K562 (cell line): Measurements from ENCODE around the gene ABHD18.

Experiments
- BHLHE40 ChIP-seq: IDR thresholded peaks from 2 replicates; pipeline ENCODE4 v1.6.1; 2011; ENCODE audit warnings: low read length, improper control_type of control experiment
- CBX1 ChIP-seq: sonication (generic); IDR thresholded peaks from 2 replicates; pipeline ENCODE4 v1.6.1; 2016; ENCODE audit warnings: antibody characterized with exemption, low read depth, mild to moderate bottlenecking
- EGR1 ChIP-seq: fragments of 450-650 bp; conservative IDR thresholded peaks from 2 replicates; pipeline ENCODE4 v1.6.1; 2017; ENCODE audit warnings: mild to moderate bottlenecking
- ETV5 ChIP-seq: sonication (generic); formaldehyde crosslinking; IDR thresholded peaks from 2 replicates; pipeline ENCODE4 v1.4.0; 2020; ENCODE audit warnings: low read depth, mild to moderate bottlenecking, missing genetic modification reagents
- MEIS2 ChIP-seq: fragments of 450-650 bp; IDR thresholded peaks from 2 replicates; pipeline ENCODE4 v1.6.1; 2014; ENCODE audit warnings: mild to moderate bottlenecking; ENCODE audit not compliant: partially characterized antibody
- NFXL1 ChIP-seq: fragments of 450-650 bp; formaldehyde crosslinking; IDR thresholded peaks from 2 replicates; pipeline ENCODE4 v1.4.0; 2021; ENCODE audit warnings: mild to moderate bottlenecking
- POLR2A ChIP-seq: fragments of 450-650 bp; conservative IDR thresholded peaks from 2 replicates; pipeline ENCODE4 v1.6.1; 2016
- POLR2AphosphoS5 ChIP-seq: IDR thresholded peaks from 2 replicates; pipeline ENCODE4 v1.6.1; 2011; ENCODE audit warnings: mild to moderate bottlenecking, low read depth, low read length, moderate library complexity; ENCODE audit not compliant: control insufficient read depth, insufficient read depth
- TSC22D4 ChIP-seq: fragments of 450-650 bp; IDR thresholded peaks from 2 replicates; pipeline ENCODE4 v1.6.1; 2016; ENCODE audit warnings: missing genetic modification characterization, missing biosample characterization, control low read depth
- YY1 ChIP-seq, 3 experiments: IDR thresholded peaks; 2 replicates each; pipeline ENCODE4 v1.6.1; 2011; ENCODE audit warnings: low read length in 2 of 3, mild to moderate bottlenecking in 2 of 3, moderate library complexity in 2 of 3, borderline replicate concordance in 1 of 3, control low read depth in 1 of 3, low read depth in 1 of 3; ENCODE audit not compliant: insufficient read depth in 3 of 3, insufficient replicate concordance in 2 of 3, control insufficient read depth in 1 of 3, insufficient read length in 1 of 3; ENCODE audit errors: extremely low read depth in 1 of 3
- TF ChIP-seq, protein P1 (sequence below): sonication (generic); formaldehyde crosslinking; IDR thresholded peaks from 2 replicates; pipeline ENCODE4 v1.8.1; 2023; ENCODE audit warnings: mild to moderate bottlenecking, missing genetic modification reagents, moderate library complexity
- TF ChIP-seq, protein P2 (sequence below), 3 experiments: IDR thresholded peaks in 2 of 3; conservative IDR thresholded peaks in 1 of 3; 2 replicates each; pipeline ENCODE4 v1.5.1; 2011 to 2012; ENCODE audit warnings: low read length in 3 of 3, mild to moderate bottlenecking in 3 of 3, control low read depth in 2 of 3, improper control_type of control experiment in 1 of 3, inconsistent platforms in 1 of 3, low read depth in 1 of 3, mixed read lengths in 1 of 3, moderate library complexity in 1 of 3; ENCODE audit not compliant: insufficient read depth in 2 of 3
- TF ChIP-seq, protein P3 (sequence below): fragments of 450-650 bp; IDR thresholded peaks from 2 replicates; pipeline ENCODE4 v1.6.1; 2016; ENCODE audit warnings: low read depth, mild to moderate bottlenecking, moderate library complexity
- TF ChIP-seq, protein P4 (sequence below), 2 experiments: fragments of 450-650 bp in 1 of 2; sonication (generic) in 1 of 2; formaldehyde crosslinking in 1 of 2; IDR thresholded peaks in 1 of 2; conservative IDR thresholded peaks in 1 of 2; 2 replicates each; pipeline versions ENCODE4 v1.6.1 to v1.8.1; 2016 to 2023; ENCODE audit warnings: mild to moderate bottlenecking in 2 of 2, moderate library complexity in 2 of 2, inconsistent platforms in 1 of 2, missing genetic modification reagents in 1 of 2

DNA sequence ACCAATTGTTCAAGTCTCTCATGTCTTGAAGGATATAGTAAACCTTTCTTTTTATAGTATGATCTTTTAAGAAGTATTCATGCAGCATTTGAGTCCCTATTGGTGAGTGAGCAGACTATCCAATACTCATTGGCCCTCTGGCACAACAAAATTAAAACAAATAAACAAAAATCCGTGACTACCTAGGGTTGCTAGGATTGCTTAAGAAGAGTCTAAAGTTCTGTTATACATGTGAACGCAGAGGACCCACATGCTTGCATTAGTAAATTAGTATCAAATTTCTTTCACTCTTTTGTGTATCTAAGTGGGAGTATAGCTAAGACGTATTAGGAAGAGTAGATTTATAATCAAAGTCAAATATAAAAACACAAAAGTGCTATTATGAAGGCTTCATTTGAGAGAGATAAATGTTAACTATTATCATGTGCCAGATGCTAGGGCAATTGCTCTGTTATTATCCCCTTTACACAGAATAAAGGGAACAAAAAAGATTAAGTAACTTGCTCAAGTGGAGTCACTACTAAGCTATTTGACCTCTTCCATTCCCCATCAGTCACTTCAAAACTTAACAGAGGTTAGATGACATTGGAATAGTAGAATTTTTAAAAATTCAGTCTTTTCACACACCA, 66.7 kb downstream of the ABHD18 start:
- TF ChIP-seq, protein P1, sequence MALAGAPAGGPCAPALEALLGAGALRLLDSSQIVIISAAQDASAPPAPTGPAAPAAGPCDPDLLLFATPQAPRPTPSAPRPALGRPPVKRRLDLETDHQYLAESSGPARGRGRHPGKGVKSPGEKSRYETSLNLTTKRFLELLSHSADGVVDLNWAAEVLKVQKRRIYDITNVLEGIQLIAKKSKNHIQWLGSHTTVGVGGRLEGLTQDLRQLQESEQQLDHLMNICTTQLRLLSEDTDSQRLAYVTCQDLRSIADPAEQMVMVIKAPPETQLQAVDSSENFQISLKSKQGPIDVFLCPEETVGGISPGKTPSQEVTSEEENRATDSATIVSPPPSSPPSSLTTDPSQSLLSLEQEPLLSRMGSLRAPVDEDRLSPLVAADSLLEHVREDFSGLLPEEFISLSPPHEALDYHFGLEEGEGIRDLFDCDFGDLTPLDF (CRISPR knock-in tag) = no peak
- TF ChIP-seq, protein P2, sequence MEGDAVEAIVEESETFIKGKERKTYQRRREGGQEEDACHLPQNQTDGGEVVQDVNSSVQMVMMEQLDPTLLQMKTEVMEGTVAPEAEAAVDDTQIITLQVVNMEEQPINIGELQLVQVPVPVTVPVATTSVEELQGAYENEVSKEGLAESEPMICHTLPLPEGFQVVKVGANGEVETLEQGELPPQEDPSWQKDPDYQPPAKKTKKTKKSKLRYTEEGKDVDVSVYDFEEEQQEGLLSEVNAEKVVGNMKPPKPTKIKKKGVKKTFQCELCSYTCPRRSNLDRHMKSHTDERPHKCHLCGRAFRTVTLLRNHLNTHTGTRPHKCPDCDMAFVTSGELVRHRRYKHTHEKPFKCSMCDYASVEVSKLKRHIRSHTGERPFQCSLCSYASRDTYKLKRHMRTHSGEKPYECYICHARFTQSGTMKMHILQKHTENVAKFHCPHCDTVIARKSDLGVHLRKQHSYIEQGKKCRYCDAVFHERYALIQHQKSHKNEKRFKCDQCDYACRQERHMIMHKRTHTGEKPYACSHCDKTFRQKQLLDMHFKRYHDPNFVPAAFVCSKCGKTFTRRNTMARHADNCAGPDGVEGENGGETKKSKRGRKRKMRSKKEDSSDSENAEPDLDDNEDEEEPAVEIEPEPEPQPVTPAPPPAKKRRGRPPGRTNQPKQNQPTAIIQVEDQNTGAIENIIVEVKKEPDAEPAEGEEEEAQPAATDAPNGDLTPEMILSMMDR (IDR thresholded peaks at IDR 0.05 in 2 of 3, conservative IDR thresholded peaks at IDR 0.05 in 1 of 3; ENCODE audit: insufficient read depth in 2 of 3, low read depth in 1 of 3, low read length in 3 of 3) = no peak
- no peak for TF ChIP-seq TSC22D4
- TF ChIP-seq POLR2A = no peak
- no peak for TF ChIP-seq MEIS2
- TF ChIP-seq, protein P3, sequence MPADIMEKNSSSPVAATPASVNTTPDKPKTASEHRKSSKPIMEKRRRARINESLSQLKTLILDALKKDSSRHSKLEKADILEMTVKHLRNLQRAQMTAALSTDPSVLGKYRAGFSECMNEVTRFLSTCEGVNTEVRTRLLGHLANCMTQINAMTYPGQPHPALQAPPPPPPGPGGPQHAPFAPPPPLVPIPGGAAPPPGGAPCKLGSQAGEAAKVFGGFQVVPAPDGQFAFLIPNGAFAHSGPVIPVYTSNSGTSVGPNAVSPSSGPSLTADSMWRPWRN = no peak
- no peak for TF ChIP-seq NFXL1 (CRISPR knock-in tag)
- TF ChIP-seq EGR1 = no peak
- no peak for TF ChIP-seq CBX1
- no peak for TF ChIP-seq POLR2AphosphoS5
- TF ChIP-seq BHLHE40 = no peak
- TF ChIP-seq ETV5 (CRISPR knock-in tag) = no peak
- TF ChIP-seq, protein P4, sequence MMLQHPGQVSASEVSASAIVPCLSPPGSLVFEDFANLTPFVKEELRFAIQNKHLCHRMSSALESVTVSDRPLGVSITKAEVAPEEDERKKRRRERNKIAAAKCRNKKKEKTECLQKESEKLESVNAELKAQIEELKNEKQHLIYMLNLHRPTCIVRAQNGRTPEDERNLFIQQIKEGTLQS (IDR thresholded peaks at IDR 0.05) = no peak
- TF ChIP-seq, protein P4 (CRISPR knock-in tag; conservative IDR thresholded peaks at IDR 0.05) = no peak
- TF ChIP-seq YY1 (IDR thresholded peaks at IDR 0.05; ENCODE audit: borderline replicate concordance in 1 of 3, control insufficient read depth in 1 of 3, extremely low read depth in 1 of 3, insufficient read depth in 3 of 3, insufficient read length in 1 of 3, insufficient replicate concordance in 2 of 3, low read depth in 1 of 3, low read length in 2 of 3) = no peak
